Cardiac muscle cell (in vitro differentiated cells and primary cell): ENCODE results near the gene SLAMF7. TPM values are rescaled to one million over a fixed set of nuclear protein-coding genes. Genes with fewer than 3 reads are reported as not detected.
"Not testable (repeated sequence)": the region's sequence is repeated elsewhere in the genome, so short reads cannot be mapped to it uniquely, and the experiment has no call there.

Experiments
- DNase-seq, 2 donors: peaks; one replicate each; pipeline versions ENCODE4 v3.0.0 to v3.0.0-alpha.2; 2010 to 2017; ENCODE audit warnings: low read depth in 1 of 2, low spot score in 1 of 2
- H3K27ac ChIP-seq: fragments of 200-600 bp; sonication (generic); 2 replicates; pipeline ENCODE4 v1.5.1; 2016
- H3K27me3 ChIP-seq: fragments of 200-600 bp; sonication (generic); 2 replicates; pipeline ENCODE4 v1.6.0; 2016; ENCODE audit warnings: control low read depth
- H3K36me3 ChIP-seq: fragments of 200-600 bp; sonication (generic); 2 replicates; pipeline ENCODE4 v1.5.1; 2016; ENCODE audit warnings: control low read depth
- H3K4me1 ChIP-seq: fragments of 200-600 bp; sonication (generic); 2 replicates; pipeline ENCODE4 v1.8.1; 2017; ENCODE audit warnings: low read depth, mild to moderate bottlenecking, mixed run types
- H3K4me3 ChIP-seq: fragments of 200-600 bp; sonication (generic); 2 replicates; pipeline ENCODE4 v1.5.1; 2016; ENCODE audit warnings: mild to moderate bottlenecking
- H3K9me3 ChIP-seq: fragments of 200-600 bp; sonication (generic); 2 replicates; pipeline ENCODE4 v1.5.1; 2017; ENCODE audit warnings: low read depth, mild to moderate bottlenecking, control low read depth
- polyA plus RNA-seq: library from polyadenylated mRNA; unstranded; fragments of >200 nt; fragmentation: Nextera tagmentation; extraction: Ambion mirVana; gene quantifications from 2 replicates; pipeline ENCODE4 v1.2.1, GENCODE V29; 2016
- total RNA-seq: library from RNA; depleted of rRNA; stranded (reverse); fragments of >200 nt; gene quantifications from 2 replicates; pipeline ENCODE4 v1.2.3, GENCODE V29; 2016
- TF ChIP-seq, protein P1 (sequence below): IDR thresholded peaks from 2 replicates; pipeline ENCODE4 v1.5.1; 2012; ENCODE audit warnings: low read depth, mild to moderate bottlenecking, low read length

Gene SLAMF7
- total and polyA plus RNA-seq, 2 experiments from 2014 or later: not detected

DNA sequence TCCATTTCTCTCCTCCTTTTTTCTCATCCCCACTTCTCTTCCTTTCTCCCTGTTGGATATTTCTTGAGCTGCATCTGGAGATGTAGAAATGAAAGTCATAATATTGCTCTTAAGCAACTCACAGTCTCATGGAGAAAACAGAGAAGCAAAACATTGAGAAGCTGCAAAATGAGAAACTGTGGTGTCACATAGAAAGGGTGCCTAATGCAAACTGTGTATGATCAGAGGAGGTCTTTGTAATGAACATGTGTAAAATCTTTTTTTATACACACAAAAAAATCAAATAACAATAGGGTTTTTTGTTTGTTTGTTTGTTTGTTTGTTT lies 11.8 kb upstream of the SLAMF7 start:
- H3K4me1 ChIP-seq: peaks cover 8% of the 10 kb centered on the region
- H3K9me3 ChIP-seq: no peaks in the 10 kb centered on the region
- no peak overlapping the region for H3K4me3 ChIP-seq
- peaks cover 4% of the 10 kb centered on the region for H3K27me3 ChIP-seq
- DNase-seq: no peak
- TF ChIP-seq, protein P1, sequence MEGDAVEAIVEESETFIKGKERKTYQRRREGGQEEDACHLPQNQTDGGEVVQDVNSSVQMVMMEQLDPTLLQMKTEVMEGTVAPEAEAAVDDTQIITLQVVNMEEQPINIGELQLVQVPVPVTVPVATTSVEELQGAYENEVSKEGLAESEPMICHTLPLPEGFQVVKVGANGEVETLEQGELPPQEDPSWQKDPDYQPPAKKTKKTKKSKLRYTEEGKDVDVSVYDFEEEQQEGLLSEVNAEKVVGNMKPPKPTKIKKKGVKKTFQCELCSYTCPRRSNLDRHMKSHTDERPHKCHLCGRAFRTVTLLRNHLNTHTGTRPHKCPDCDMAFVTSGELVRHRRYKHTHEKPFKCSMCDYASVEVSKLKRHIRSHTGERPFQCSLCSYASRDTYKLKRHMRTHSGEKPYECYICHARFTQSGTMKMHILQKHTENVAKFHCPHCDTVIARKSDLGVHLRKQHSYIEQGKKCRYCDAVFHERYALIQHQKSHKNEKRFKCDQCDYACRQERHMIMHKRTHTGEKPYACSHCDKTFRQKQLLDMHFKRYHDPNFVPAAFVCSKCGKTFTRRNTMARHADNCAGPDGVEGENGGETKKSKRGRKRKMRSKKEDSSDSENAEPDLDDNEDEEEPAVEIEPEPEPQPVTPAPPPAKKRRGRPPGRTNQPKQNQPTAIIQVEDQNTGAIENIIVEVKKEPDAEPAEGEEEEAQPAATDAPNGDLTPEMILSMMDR: no peak
- no peaks in the 10 kb centered on the region for H3K36me3 ChIP-seq
- no peak overlapping the region for H3K27ac ChIP-seq

DNA sequence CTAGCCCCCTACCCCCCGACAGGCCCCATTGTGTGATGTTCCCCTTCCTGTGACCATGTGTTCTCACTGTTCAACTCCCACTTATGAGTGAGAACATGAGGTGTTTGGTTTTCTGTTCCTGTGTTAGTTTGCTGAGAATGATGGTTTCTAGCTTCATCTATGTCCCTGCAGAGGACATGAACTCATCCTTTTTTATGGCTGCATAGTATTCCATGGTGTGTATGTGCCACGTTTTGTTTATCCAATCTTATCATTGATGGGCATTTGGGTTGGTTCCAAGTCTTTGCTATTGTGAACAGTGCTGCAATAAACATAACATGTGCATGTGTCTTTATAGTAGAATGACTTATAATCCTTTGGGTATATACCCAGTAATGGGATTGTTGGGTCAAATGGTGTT lies 7.5 kb upstream of the SLAMF7 start:
- not testable (repeated sequence) for DNase-seq, H3K4me3 ChIP-seq, H3K27me3 ChIP-seq, H3K36me3 ChIP-seq, H3K4me1 ChIP-seq, H3K27ac ChIP-seq, H3K9me3 ChIP-seq

DNA sequence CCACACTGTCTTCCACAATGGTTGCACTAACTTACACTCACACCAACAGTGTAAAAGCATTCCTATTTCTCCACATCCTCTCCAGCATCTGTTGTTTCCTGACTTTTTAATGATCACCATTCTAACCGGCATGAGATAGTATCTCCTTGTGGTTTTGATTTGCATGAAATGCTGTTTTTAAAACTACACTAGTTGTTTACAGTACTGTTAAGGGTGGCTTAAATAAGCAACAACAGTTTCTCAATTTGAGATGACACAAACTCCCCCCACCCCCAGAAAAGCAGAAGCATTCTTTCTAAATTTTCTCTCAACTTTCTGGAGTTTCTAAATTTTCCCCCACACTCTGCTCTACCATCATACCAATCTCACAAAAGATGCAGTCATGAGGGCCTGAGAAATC lies 7.1 kb upstream of the SLAMF7 start:
- H3K27ac ChIP-seq: no peak overlapping the region
- H3K4me1 ChIP-seq: no peaks in the 10 kb centered on the region
- no peak overlapping the region for H3K4me3 ChIP-seq
- no peak for DNase-seq
- H3K27me3 ChIP-seq: no peaks in the 10 kb centered on the region
- H3K9me3 ChIP-seq: no peaks in the 10 kb centered on the region
- TF ChIP-seq, protein P1: no peak
- no peaks in the 10 kb centered on the region for H3K36me3 ChIP-seq

DNA sequence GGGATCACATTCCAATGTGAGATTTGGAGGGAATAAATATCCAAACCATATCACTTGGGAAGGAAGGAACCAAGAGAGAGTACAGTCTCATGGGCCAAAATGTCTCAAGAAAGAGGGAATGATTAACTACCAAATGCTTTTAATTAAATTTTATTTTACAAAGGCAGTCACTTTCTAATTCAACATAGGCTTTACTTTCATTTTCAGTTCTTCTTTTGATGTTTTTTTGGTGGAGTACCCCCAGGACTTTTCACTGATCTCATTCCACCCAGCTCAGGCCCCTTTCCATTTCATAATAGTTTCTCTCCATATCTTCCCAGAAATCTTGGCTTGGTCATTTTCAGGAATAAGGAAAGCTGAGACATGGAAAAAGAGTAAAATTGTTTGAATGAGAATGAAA lies 5.1 kb upstream of the SLAMF7 start:
- H3K4me1 ChIP-seq: no peaks in the 10 kb centered on the region
- DNase-seq: no peak
- no peaks in the 10 kb centered on the region for H3K36me3 ChIP-seq
- no peaks in the 10 kb centered on the region for H3K27me3 ChIP-seq
- no peaks in the 10 kb centered on the region for H3K9me3 ChIP-seq
- no peak overlapping the region for H3K4me3 ChIP-seq
- H3K27ac ChIP-seq: no peak overlapping the region
- TF ChIP-seq, protein P1: no peak

DNA sequence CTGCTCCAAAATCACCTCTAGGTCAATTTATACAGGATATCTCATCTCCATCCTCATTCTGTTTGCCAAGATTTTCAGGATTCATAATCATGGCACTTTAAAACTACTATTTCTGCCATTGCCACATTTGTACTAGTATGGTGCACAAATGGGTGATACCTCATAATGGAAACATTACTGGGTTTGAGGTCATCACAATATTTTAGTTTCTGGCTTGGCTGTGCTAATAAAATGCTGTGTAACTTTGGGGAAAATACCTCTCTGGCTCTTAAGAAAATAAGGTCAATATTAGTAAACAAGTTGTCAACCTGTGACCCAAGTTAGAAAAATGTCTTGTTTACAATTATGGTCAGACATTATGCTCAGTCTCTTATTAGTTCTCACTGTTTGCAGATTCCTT lies 4.7 kb upstream of the SLAMF7 start:
- DNase-seq: no peak
- no peaks in the 10 kb centered on the region for H3K4me1 ChIP-seq
- TF ChIP-seq, protein P1: no peak
- no peaks in the 10 kb centered on the region for H3K27me3 ChIP-seq
- no peak overlapping the region for H3K27ac ChIP-seq
- no peaks in the 10 kb centered on the region for H3K36me3 ChIP-seq
- H3K9me3 ChIP-seq: no peaks in the 10 kb centered on the region
- H3K4me3 ChIP-seq: no peak overlapping the region

DNA sequence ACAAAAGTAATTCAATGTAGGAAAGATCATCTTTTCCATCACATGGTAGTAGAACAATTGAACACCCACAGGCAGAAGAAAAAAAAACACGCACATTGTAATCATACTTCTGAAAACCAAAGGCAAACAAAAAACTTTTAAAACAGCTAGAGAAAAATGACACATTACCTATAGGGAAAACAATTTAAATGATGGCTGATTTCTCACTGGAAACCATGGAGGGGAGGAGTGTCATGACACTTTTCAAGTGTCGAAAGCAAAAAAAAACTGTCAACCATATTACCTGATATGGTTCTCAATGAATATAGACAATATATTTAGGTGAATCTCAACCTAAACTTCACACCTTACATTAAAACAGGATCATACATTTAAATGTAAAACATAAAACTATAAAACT lies 776 bp upstream of the SLAMF7 start:
- Histone ChIP-seq H3K27me3 (no peaks in the 10 kb centered on the region), H3K4me3 (no peak overlapping the region), H3K4me1 (no peaks in the 10 kb centered on the region), H3K36me3 (no peaks in the 10 kb centered on the region), H3K27ac (no peak overlapping the region), H3K9me3 (no peaks in the 10 kb centered on the region)
- TF ChIP-seq, protein P1: no peak
- DNase-seq: no peak
